ENCODE measurements around the gene GABRB2. TPM values are rescaled to one million over a fixed set of nuclear protein-coding genes. Genes with fewer than 3 reads are reported as not detected.
"Not testable (repeated sequence)": the region's sequence is repeated elsewhere in the genome, so short reads cannot be mapped to it uniquely, and the experiment has no call there.

GABRB2 gene
- total RNA-seq, 1 experiment from 2014 or later, result not detected

GRCh38 chr5:161342886-161343285, 203.6 kb downstream of the GABRB2 start:
- in situ Hi-C loops (cut with HindIII; ENCODE audit: low pct_unique_long_range_greater_than_20kb, low sequenced_read_pairs), result no loop called here
- no peak for DNase-seq (ENCODE audit: low read depth, low spot score)

GRCh38 chr5:161340012-161340411, 206.5 kb downstream of the GABRB2 start:
- in situ Hi-C loops (cut with HindIII; ENCODE audit: low pct_unique_long_range_greater_than_20kb, low sequenced_read_pairs), result no loop called here
- no peak for DNase-seq (ENCODE audit: low read depth, low spot score)

GRCh38 chr5:161333194-161333880, 213.2 kb downstream of the GABRB2 start:
- no peak for DNase-seq (ENCODE audit: low read depth, low spot score)
- in situ Hi-C loops (cut with HindIII; ENCODE audit: low pct_unique_long_range_greater_than_20kb, low sequenced_read_pairs), result no loop called here

GRCh38 chr5:161332343-161332742, 214.2 kb downstream of the GABRB2 start:
- DNase-seq (ENCODE audit: low read depth, low spot score), result no peak
- in situ Hi-C loops (cut with HindIII; ENCODE audit: low pct_unique_long_range_greater_than_20kb, low sequenced_read_pairs), result no loop called here

GRCh38 chr5:161314033-161314432, 232.5 kb downstream of the GABRB2 start:
- no peak for DNase-seq (ENCODE audit: low read depth, low spot score)
- in situ Hi-C loops (cut with HindIII; ENCODE audit: low pct_unique_long_range_greater_than_20kb, low sequenced_read_pairs), result no loop called here

GRCh38 chr5:161312882-161313281, 233.6 kb downstream of the GABRB2 start:
- no peak for DNase-seq (ENCODE audit: low read depth, low spot score)
- in situ Hi-C loops (cut with HindIII; ENCODE audit: low pct_unique_long_range_greater_than_20kb, low sequenced_read_pairs), result no loop called here

- in situ Hi-C loops (cut with HindIII; ENCODE audit: low pct_unique_long_range_greater_than_20kb, low sequenced_read_pairs), result no loop called here
- no peak for DNase-seq (ENCODE audit: low read depth, low spot score)
These were observed 234.6 kb downstream of the GABRB2 start for GRCh38 chr5:161311965-161312364.

GRCh38 chr5:161311146-161311708, 235.3 kb downstream of the GABRB2 start:
- in situ Hi-C loops (cut with HindIII; ENCODE audit: low pct_unique_long_range_greater_than_20kb, low sequenced_read_pairs), result no loop called here
- DNase-seq (ENCODE audit: low read depth, low spot score), result no peak

- in situ Hi-C loops (cut with HindIII; ENCODE audit: low pct_unique_long_range_greater_than_20kb, low sequenced_read_pairs), result no loop called here
- DNase-seq (ENCODE audit: low read depth, low spot score), result no peak
These were observed 240.1 kb downstream of the GABRB2 start for GRCh38 chr5:161306351-161306995.

- no peak for DNase-seq (ENCODE audit: low read depth, low spot score)
- in situ Hi-C loops (cut with HindIII; ENCODE audit: low pct_unique_long_range_greater_than_20kb, low sequenced_read_pairs), result no loop called here
These were observed 240.9 kb downstream of the GABRB2 start for GRCh38 chr5:161305601-161306000.

GRCh38 chr5:161302559-161302958, 244.0 kb downstream of the GABRB2 start:
- DNase-seq (ENCODE audit: low read depth, low spot score), result no peak
- in situ Hi-C loops (cut with HindIII; ENCODE audit: low pct_unique_long_range_greater_than_20kb, low sequenced_read_pairs), result no loop called here

GRCh38 chr5:161301586-161301985, 244.9 kb downstream of the GABRB2 start:
- in situ Hi-C loops (cut with HindIII; ENCODE audit: low pct_unique_long_range_greater_than_20kb, low sequenced_read_pairs), result no loop called here
- no peak for DNase-seq (ENCODE audit: low read depth, low spot score)

GRCh38 chr5:161299053-161299452, 247.5 kb downstream of the GABRB2 start:
- in situ Hi-C loops (cut with HindIII; ENCODE audit: low pct_unique_long_range_greater_than_20kb, low sequenced_read_pairs), result no loop called here
- no peak for DNase-seq (ENCODE audit: low read depth, low spot score)

- in situ Hi-C loops (cut with HindIII; ENCODE audit: low pct_unique_long_range_greater_than_20kb, low sequenced_read_pairs); DNase-seq (ENCODE audit: low read depth, low spot score): not testable (repeated sequence)
These were observed 249.1 kb downstream of the GABRB2 start for GRCh38 chr5:161297388-161297787.

GRCh38 chr5:161295721-161296250, 250.7 kb downstream of the GABRB2 start:
- in situ Hi-C loops (cut with HindIII; ENCODE audit: low pct_unique_long_range_greater_than_20kb, low sequenced_read_pairs), result no loop called here
- no peak for DNase-seq (ENCODE audit: low read depth, low spot score)

GRCh38 chr5:161288071-161288470, 258.5 kb downstream of the GABRB2 start:
- no peak for DNase-seq (ENCODE audit: low read depth, low spot score)
- in situ Hi-C loops (cut with HindIII; ENCODE audit: low pct_unique_long_range_greater_than_20kb, low sequenced_read_pairs), result no loop called here

- in situ Hi-C loops (cut with HindIII; ENCODE audit: low pct_unique_long_range_greater_than_20kb, low sequenced_read_pairs), result no loop called here
- no peak for DNase-seq (ENCODE audit: low read depth, low spot score)
These were observed 259.1 kb downstream of the GABRB2 start for GRCh38 chr5:161287436-161287835.

GRCh38 chr5:161286066-161286655, 260.4 kb downstream of the GABRB2 start:
- in situ Hi-C loops (cut with HindIII; ENCODE audit: low pct_unique_long_range_greater_than_20kb, low sequenced_read_pairs), result no loop called here
- no peak for DNase-seq (ENCODE audit: low read depth, low spot score)

Measured in SK-MEL-5 (cell line).